Measurements from ENCODE around the gene SERPINB7. TPM values are rescaled to one million over a fixed set of nuclear protein-coding genes. Genes with fewer than 3 reads are reported as not detected.

SERPINB7 gene
- total and polyA plus RNA-seq, 2 experiments from 2014 or later: 0.10 to 0.77 TPM

DNA sequence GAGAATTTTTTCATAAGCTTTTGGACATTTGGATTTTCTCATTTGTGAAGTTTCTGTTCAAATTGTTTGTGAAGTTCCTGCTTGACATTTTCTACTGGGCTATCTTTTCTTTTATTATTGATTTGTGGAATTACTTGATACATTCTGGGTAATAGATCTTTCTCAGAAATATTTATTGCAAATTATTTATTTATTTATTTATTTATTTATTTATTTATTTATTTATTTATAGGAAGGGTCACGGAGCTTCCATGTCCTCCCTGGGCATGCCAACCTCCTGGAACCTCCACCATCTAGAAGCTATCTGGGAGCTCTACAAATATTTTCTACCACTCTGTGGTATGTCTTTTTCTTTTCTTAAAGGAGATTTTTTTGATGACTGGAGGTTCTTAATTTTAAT, 25.7 kb upstream of the SERPINB7 start:
- Histone ChIP-seq H2AFZ (no peak overlapping the region), H3K27ac (no peak overlapping the region), H3K9me2 (replicated peaks; ENCODE audit: insufficient read depth) (no peaks in the 10 kb centered on the region), H3K4me3 (no peak overlapping the region), H3K27me3 (no peaks in the 10 kb centered on the region), H3K4me1 (ENCODE audit: insufficient read depth) (no peaks in the 10 kb centered on the region), H3K9me3 (ENCODE audit: low read depth) (no peaks in the 10 kb centered on the region), H3K79me2 (no peaks in the 10 kb centered on the region), H3K36me3 (replicated peaks; ENCODE audit: insufficient read depth, low read depth) (no peaks in the 10 kb centered on the region), H3K4me2 (no peak overlapping the region), H4K20me1 (ENCODE audit: insufficient read depth, poor library complexity, severe bottlenecking) (no peaks in the 10 kb centered on the region)
- DNase-seq (ENCODE audit: low spot score): no peak
- TF ChIP-seq EZH2 (IDR thresholded peaks at IDR 0.05; ENCODE audit: borderline replicate concordance): no peak
- TF ChIP-seq EZH2phosphoT487 (IDR thresholded peaks at IDR 0.05; ENCODE audit: low read depth, severe bottlenecking, unreplicated experiment): no peak
- TF ChIP-seq, protein P1, sequence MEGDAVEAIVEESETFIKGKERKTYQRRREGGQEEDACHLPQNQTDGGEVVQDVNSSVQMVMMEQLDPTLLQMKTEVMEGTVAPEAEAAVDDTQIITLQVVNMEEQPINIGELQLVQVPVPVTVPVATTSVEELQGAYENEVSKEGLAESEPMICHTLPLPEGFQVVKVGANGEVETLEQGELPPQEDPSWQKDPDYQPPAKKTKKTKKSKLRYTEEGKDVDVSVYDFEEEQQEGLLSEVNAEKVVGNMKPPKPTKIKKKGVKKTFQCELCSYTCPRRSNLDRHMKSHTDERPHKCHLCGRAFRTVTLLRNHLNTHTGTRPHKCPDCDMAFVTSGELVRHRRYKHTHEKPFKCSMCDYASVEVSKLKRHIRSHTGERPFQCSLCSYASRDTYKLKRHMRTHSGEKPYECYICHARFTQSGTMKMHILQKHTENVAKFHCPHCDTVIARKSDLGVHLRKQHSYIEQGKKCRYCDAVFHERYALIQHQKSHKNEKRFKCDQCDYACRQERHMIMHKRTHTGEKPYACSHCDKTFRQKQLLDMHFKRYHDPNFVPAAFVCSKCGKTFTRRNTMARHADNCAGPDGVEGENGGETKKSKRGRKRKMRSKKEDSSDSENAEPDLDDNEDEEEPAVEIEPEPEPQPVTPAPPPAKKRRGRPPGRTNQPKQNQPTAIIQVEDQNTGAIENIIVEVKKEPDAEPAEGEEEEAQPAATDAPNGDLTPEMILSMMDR (IDR thresholded peaks at IDR 0.05; ENCODE audit: poor library complexity): no peak
- WGBS (ENCODE audit: low lambda C conversion rate, missing lambda C conversion rate): 81% methylated on average over 1 of the region's 1 CpG

DNA sequence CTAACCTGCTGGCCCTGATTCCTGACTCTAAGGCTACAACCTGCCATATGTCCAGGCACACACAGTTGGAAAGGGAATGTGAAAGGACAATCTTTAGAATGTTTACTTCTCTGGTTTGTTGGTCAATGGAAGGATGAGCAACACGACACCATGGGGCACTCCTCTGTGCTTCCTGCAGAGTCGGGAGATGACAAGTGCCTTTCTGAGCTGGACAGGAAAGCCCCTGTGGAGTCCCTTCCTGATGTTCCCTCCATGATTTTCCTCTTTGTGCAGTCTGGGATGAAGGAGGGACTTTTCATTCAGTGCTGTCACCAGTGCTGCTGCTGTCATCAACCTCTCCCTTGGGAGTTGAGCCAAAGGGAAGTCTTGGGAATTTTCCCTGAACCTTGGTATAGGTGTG, 22.6 kb upstream of the SERPINB7 start:
- H3K9me2 ChIP-seq (replicated peaks; ENCODE audit: insufficient read depth): no peaks in the 10 kb centered on the region
- no peak overlapping the region for H3K4me2 ChIP-seq
- H3K4me3 ChIP-seq: no peak overlapping the region
- H3K4me1 ChIP-seq (ENCODE audit: insufficient read depth): no peaks in the 10 kb centered on the region
- no peaks in the 10 kb centered on the region for H3K9me3 ChIP-seq (ENCODE audit: low read depth)
- H3K79me2 ChIP-seq: no peaks in the 10 kb centered on the region
- no peaks in the 10 kb centered on the region for H3K27me3 ChIP-seq
- no peak for DNase-seq (ENCODE audit: low spot score)
- no peaks in the 10 kb centered on the region for H3K36me3 ChIP-seq (replicated peaks; ENCODE audit: insufficient read depth, low read depth)
- H2AFZ ChIP-seq: no peak overlapping the region
- WGBS (ENCODE audit: low lambda C conversion rate, missing lambda C conversion rate): 90% methylated on average over 2 of the region's 2 CpGs
- TF ChIP-seq EZH2phosphoT487 (IDR thresholded peaks at IDR 0.05; ENCODE audit: low read depth, severe bottlenecking, unreplicated experiment) (no peak), EZH2 (IDR thresholded peaks at IDR 0.05; ENCODE audit: borderline replicate concordance) (no peak)
- TF ChIP-seq, protein P1 (IDR thresholded peaks at IDR 0.05; ENCODE audit: poor library complexity): no peak
- H3K27ac ChIP-seq: no peak overlapping the region
- H4K20me1 ChIP-seq (ENCODE audit: insufficient read depth, poor library complexity, severe bottlenecking): no peaks in the 10 kb centered on the region

- H3K27me3 ChIP-seq: no peaks in the 10 kb centered on the region
- no peak for DNase-seq (ENCODE audit: low spot score)
- no peaks in the 10 kb centered on the region for H3K36me3 ChIP-seq (replicated peaks; ENCODE audit: insufficient read depth, low read depth)
- H3K9me3 ChIP-seq (ENCODE audit: low read depth): no peaks in the 10 kb centered on the region
- no peak for TF ChIP-seq EZH2 (IDR thresholded peaks at IDR 0.05; ENCODE audit: borderline replicate concordance)
- TF ChIP-seq, protein P1 (IDR thresholded peaks at IDR 0.05; ENCODE audit: poor library complexity): no peak
- H3K9me2 ChIP-seq (replicated peaks; ENCODE audit: insufficient read depth): no peaks in the 10 kb centered on the region
- H4K20me1 ChIP-seq (ENCODE audit: insufficient read depth, poor library complexity, severe bottlenecking): no peaks in the 10 kb centered on the region
- H3K4me2 ChIP-seq: no peak overlapping the region
- no peaks in the 10 kb centered on the region for H3K79me2 ChIP-seq
- no peak overlapping the region for H3K4me3 ChIP-seq
- no peaks in the 10 kb centered on the region for H3K4me1 ChIP-seq (ENCODE audit: insufficient read depth)
- no peak overlapping the region for H2AFZ ChIP-seq
- no peak overlapping the region for H3K27ac ChIP-seq
Measured at GRCh38 chr18:63753676-63754075, 21.5 kb upstream of the SERPINB7 start.

- Histone ChIP-seq H3K4me1 (ENCODE audit: insufficient read depth) (no peaks in the 10 kb centered on the region), H3K27ac (no peak overlapping the region), H3K9me3 (ENCODE audit: low read depth) (no peaks in the 10 kb centered on the region), H3K4me3 (no peak overlapping the region), H3K79me2 (no peaks in the 10 kb centered on the region), H2AFZ (no peak overlapping the region), H3K9me2 (replicated peaks; ENCODE audit: insufficient read depth) (no peaks in the 10 kb centered on the region), H3K36me3 (replicated peaks; ENCODE audit: insufficient read depth, low read depth) (no peaks in the 10 kb centered on the region), H4K20me1 (ENCODE audit: insufficient read depth, poor library complexity, severe bottlenecking) (no peaks in the 10 kb centered on the region), H3K4me2 (no peak overlapping the region), H3K27me3 (no peaks in the 10 kb centered on the region)
- no peak for DNase-seq (ENCODE audit: low spot score)
- TF ChIP-seq EZH2 (IDR thresholded peaks at IDR 0.05; ENCODE audit: borderline replicate concordance): no peak
- TF ChIP-seq, protein P1 (IDR thresholded peaks at IDR 0.05; ENCODE audit: poor library complexity): no peak
- no peak for TF ChIP-seq EZH2phosphoT487 (IDR thresholded peaks at IDR 0.05; ENCODE audit: low read depth, severe bottlenecking, unreplicated experiment)
Measured at GRCh38 chr18:63757541-63757940, 17.7 kb upstream of the SERPINB7 start.
